Naive B cell (primary cell): ENCODE measurements around the gene DHX34. TPM values are rescaled to one million over a fixed set of nuclear protein-coding genes. Genes with fewer than 3 reads are reported as not detected.
"Not testable (repeated sequence)": the region's sequence is repeated elsewhere in the genome, so short reads cannot be mapped to it uniquely, and the experiment has no call there.

Source experiments
- ATAC-seq, 2 donors: fragments of 150-1000 bp; cut with Tn5 transposase; 2 replicates each; pipeline ENCODE4 v1.10.0; 2021; ENCODE audit warnings: low read depth in 2 of 2, mild to moderate bottlenecking in 2 of 2, moderate library complexity in 2 of 2
- DNase-seq: peaks from one replicate; pipeline ENCODE4 v3.0.0; 2022
- H3K27ac Mint-ChIP-seq, 6 donors: one replicate each; pipeline ENCODE4 v1.8.0; 2020 to 2022; ENCODE audit warnings: mild to moderate bottlenecking in 6 of 6, mixed read lengths in 6 of 6, moderate library complexity in 5 of 6, inconsistent platforms in 2 of 6
- H3K27me3 Mint-ChIP-seq, 3 donors: one replicate each; pipeline ENCODE4 v1.8.0; 2021 to 2022; ENCODE audit warnings: mixed read lengths in 3 of 3, mild to moderate bottlenecking in 1 of 3
- H3K36me3 Mint-ChIP-seq, 2 donors: one replicate each; pipeline ENCODE4 v1.8.0; 2020 to 2022; ENCODE audit warnings: mixed read lengths in 2 of 2, inconsistent platforms in 1 of 2, mild to moderate bottlenecking in 1 of 2
- H3K4me1 Mint-ChIP-seq, 3 donors: one replicate each; pipeline ENCODE4 v1.8.0; 2020 to 2022; ENCODE audit warnings: mixed read lengths in 3 of 3, inconsistent platforms in 1 of 3, mild to moderate bottlenecking in 1 of 3, moderate library complexity in 1 of 3
- H3K4me3 Mint-ChIP-seq, 8 donors: one replicate each; pipeline ENCODE4 v1.8.0; 2020 to 2022; ENCODE audit warnings: mild to moderate bottlenecking in 8 of 8, mixed read lengths in 8 of 8, moderate library complexity in 8 of 8, inconsistent platforms in 2 of 8
- H3K9me3 Mint-ChIP-seq, 7 donors: one replicate each; pipeline ENCODE4 v1.8.0; 2020 to 2022; ENCODE audit warnings: mixed read lengths in 7 of 7, mild to moderate bottlenecking in 5 of 7, inconsistent platforms in 2 of 7, moderate library complexity in 1 of 7
- polyA plus RNA-seq, 6 donors: library from polyadenylated mRNA; unstranded; fragments of 300-500 nt; fragmentation: Illumina TruSeq; gene quantifications; one replicate each; pipeline ENCODE4 v1.2.3, GENCODE V29; 2021; ENCODE audit warnings: low read depth in 6 of 6

The DHX34 gene
- polyA plus RNA-seq, 6 donors from 2014 or later = 3.0 to 13.3 (median 4.1) TPM; not detected in 1

DNA sequence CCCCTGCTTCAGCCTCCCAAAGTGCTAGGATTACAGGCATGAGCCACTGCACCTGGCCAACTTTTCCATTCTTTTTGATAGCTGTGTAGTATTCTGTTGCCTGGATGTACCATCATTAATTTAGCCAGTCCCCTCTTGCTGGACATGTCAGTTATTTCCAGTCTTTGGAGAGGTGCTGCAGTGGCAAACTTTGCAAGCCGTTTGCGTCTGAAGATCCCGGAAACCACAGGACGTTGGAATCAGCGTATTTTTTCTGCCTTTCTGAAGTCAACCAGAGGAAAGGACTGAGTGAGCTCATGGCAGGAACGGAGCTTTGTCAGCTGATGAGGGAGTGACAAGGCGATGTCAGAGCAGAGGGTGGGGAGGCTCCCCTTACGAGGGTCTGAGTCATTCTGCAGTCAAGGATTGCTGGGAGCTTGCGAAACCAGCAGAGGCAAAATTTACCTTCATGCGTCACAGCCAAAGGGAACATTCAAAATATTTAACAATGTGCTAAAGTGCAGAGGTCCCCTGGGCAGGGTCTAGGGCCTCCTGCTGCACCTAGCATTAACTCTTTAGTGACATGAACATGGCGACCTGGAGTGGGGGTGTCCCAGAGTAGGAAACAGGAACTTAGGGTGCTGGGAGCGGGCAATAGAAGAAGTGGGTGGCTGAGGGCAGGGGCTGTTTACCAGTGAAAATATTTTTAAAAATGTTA, 33.8 kb upstream of the DHX34 start:
- no peak for DNase-seq
- Mint-ChIP-seq H3K27ac (peak overlapping the region in 2 of 6 donors; percentile 32 to 72), H3K4me1 (no peaks in the 10 kb centered on the region), H3K4me3 (peak overlapping the region in 1 of 8 donors; percentile 69), H3K27me3 (peaks cover 25 to 44% (median 34%) of the 10 kb centered on the region in 3 donors), H3K9me3 (peaks cover 0 to 11% (median 2%) of the 10 kb centered on the region in 7 donors), H3K36me3 (no peaks in the 10 kb centered on the region)
- ATAC-seq = no peak

DNA sequence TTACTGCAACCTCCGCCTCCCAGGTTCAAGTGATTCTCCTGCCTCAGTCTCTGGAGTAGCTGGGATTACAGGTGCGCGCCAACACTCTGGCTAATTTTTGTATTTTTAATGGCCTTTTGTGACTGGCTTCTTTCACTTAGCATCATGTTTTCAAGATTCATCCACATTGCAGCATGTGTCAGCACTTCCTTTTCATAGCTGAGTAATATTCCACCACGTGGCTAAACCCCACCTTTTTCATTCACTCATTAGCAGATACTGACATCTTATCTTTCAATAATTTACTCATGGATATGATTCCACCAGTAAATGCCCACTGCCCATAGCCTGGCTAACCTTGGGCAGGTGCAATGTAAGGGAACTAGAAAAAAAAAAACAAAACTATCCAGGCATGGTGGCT, 32.6 kb upstream of the DHX34 start:
- H3K4me1 Mint-ChIP-seq = no peaks in the 10 kb centered on the region
- H3K27me3 Mint-ChIP-seq = peaks cover 27 to 46% (median 33%) of the 10 kb centered on the region in 3 donors
- H3K27ac Mint-ChIP-seq = no peak overlapping the region
- no peak overlapping the region for H3K4me3 Mint-ChIP-seq
- peaks cover 0 to 11% (median 2%) of the 10 kb centered on the region in 7 donors for H3K9me3 Mint-ChIP-seq
- no peaks in the 10 kb centered on the region for H3K36me3 Mint-ChIP-seq
- ATAC-seq (no peak), DNase-seq (no peak)

GRCh38 chr19:47319923-47320871, 28.9 kb upstream of the DHX34 start:
- DNase-seq (no peak), ATAC-seq (no peak)
- Mint-ChIP-seq H3K27me3 (peaks cover 23 to 55% (median 50%) of the 10 kb centered on the region in 3 donors), H3K36me3 (no peaks in the 10 kb centered on the region), H3K9me3 (peaks cover 0 to 9% (median 0%) of the 10 kb centered on the region in 7 donors), H3K4me1 (peaks cover 0 to 5% (median 0%) of the 10 kb centered on the region in 3 donors), H3K27ac (peak overlapping the region in 1 of 6 donors; percentile 52), H3K4me3 (no peak overlapping the region)

- ATAC-seq (no peak), DNase-seq (no peak)
- Mint-ChIP-seq H3K27ac (peak overlapping the region in 1 of 6 donors; percentile 65), H3K4me1 (peaks cover 0 to 5% (median 0%) of the 10 kb centered on the region in 3 donors), H3K9me3 (no peaks in the 10 kb centered on the region), H3K4me3 (no peak overlapping the region), H3K36me3 (no peaks in the 10 kb centered on the region), H3K27me3 (peaks cover 22 to 47% (median 41%) of the 10 kb centered on the region in 3 donors)
These were observed 27.5 kb upstream of the DHX34 start for GRCh38 chr19:47321630-47322029.

- Mint-ChIP-seq H3K4me3 (no peak overlapping the region), H3K9me3 (no peaks in the 10 kb centered on the region), H3K4me1 (peaks cover 0 to 5% (median 0%) of the 10 kb centered on the region in 3 donors), H3K36me3 (no peaks in the 10 kb centered on the region), H3K27ac (no peak overlapping the region), H3K27me3 (peaks cover 22 to 49% (median 41%) of the 10 kb centered on the region in 3 donors)
- ATAC-seq (no peak), DNase-seq (no peak)
These were observed 27.1 kb upstream of the DHX34 start for GRCh38 chr19:47322058-47322457.

DNA sequence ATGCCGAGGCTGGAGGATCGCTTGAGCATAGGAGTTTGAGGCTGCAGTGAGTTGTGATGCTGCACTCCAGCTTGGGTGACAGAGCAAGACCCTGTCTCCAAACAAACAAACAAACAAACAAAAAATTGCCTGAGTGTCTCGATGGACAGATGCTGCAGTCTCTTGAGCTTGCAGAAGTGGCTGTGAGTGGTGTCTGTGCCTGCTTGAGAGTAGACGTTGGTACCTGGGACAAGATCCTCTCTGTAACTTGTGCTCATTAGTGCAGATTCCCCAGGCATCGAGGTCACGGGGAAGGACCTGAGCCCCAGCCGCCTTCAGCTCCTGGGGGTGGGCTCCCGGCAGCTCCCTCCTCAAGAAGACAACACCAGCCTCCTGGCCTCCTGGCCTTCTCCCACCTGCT, 25.7 kb upstream of the DHX34 start:
- no peaks in the 10 kb centered on the region for H3K9me3 Mint-ChIP-seq
- no peak overlapping the region for H3K27ac Mint-ChIP-seq
- peaks cover 22 to 54% (median 41%) of the 10 kb centered on the region in 3 donors for H3K27me3 Mint-ChIP-seq
- H3K4me1 Mint-ChIP-seq = peaks cover 0 to 5% (median 0%) of the 10 kb centered on the region in 3 donors
- H3K36me3 Mint-ChIP-seq = no peaks in the 10 kb centered on the region
- DNase-seq (no peak), ATAC-seq (no peak)
- H3K4me3 Mint-ChIP-seq = no peak overlapping the region

- H3K36me3 Mint-ChIP-seq = no peaks in the 10 kb centered on the region
- ATAC-seq = no peak
- peaks cover 22 to 54% (median 39%) of the 10 kb centered on the region in 3 donors for H3K27me3 Mint-ChIP-seq
These were observed 25.2 kb upstream of the DHX34 start for GRCh38 chr19:47323872-47324271.

GRCh38 chr19:47324502-47324901, 24.6 kb upstream of the DHX34 start:
- H3K36me3 Mint-ChIP-seq = no peaks in the 10 kb centered on the region
- no peak overlapping the region for H3K27ac Mint-ChIP-seq
- ATAC-seq (no peak), DNase-seq (no peak)
- no peaks in the 10 kb centered on the region for H3K9me3 Mint-ChIP-seq
- H3K4me3 Mint-ChIP-seq = no peak overlapping the region
- peaks cover 22 to 54% (median 33%) of the 10 kb centered on the region in 3 donors for H3K27me3 Mint-ChIP-seq
- peaks cover 0 to 5% (median 0%) of the 10 kb centered on the region in 3 donors for H3K4me1 Mint-ChIP-seq

More at GRCh38 chr19:47323872-47324271, 25.2 kb upstream of the DHX34 start:
- Mint-ChIP-seq H3K9me3 (no peaks in the 10 kb centered on the region), H3K4me3 (no peak overlapping the region), H3K4me1 (peaks cover 0 to 5% (median 0%) of the 10 kb centered on the region in 3 donors), H3K27ac (no peak overlapping the region)
- no peak for DNase-seq

DNA sequence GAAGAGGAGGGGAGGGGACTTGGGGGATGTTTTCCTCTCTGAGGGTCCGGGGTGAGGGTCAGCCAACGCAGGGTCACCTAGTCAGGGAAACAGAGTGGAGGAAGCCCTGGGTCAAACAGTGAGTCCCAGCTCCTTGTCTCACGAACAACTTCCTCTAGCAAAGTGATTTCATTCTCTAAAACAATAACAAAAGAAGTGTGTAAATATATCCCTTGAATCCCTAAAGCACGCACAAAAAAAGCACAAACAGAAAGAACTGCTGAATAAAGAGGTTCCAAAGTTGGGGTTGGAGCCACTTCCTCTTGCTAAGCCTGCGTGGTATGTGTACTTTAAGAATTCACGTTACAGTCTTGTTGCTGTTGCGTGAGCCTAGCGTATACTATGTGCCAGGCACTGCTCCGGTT, 18.6 kb upstream of the DHX34 start:
- no peak for DNase-seq
- H3K27ac Mint-ChIP-seq = no peak overlapping the region
- no peaks in the 10 kb centered on the region for H3K4me1 Mint-ChIP-seq
- H3K9me3 Mint-ChIP-seq = no peaks in the 10 kb centered on the region
- no peak for ATAC-seq
- H3K36me3 Mint-ChIP-seq = no peaks in the 10 kb centered on the region
- H3K27me3 Mint-ChIP-seq = peaks cover 6 to 25% (median 11%) of the 10 kb centered on the region in 3 donors
- no peak overlapping the region for H3K4me3 Mint-ChIP-seq

GRCh38 chr19:47331490-47331889, 17.6 kb upstream of the DHX34 start:
- Mint-ChIP-seq H3K27me3 (peaks cover 4 to 19% (median 11%) of the 10 kb centered on the region in 3 donors), H3K4me1 (peaks cover 2 to 3% (median 2%) of the 10 kb centered on the region in 3 donors), H3K4me3 (no peak overlapping the region), H3K27ac (no peak overlapping the region), H3K9me3 (no peaks in the 10 kb centered on the region), H3K36me3 (no peaks in the 10 kb centered on the region)
- DNase-seq (no peak), ATAC-seq (no peak)

GRCh38 chr19:47331931-47332547, 17.1 kb upstream of the DHX34 start, which contains the start of gene C5AR2:
Gene C5AR2, plus strand, starts transcription at chr19:47332175. Its CDS starts 8,625 bp downstream, at chr19:47340800.
- Mint-ChIP-seq H3K4me1 (peaks cover 5 to 6% (median 6%) of the 10 kb centered on the region in 3 donors), H3K27ac (peak within 1 kb of the TSS in 1 of 6 donors; percentile 10), H3K4me3 (no peak within 1 kb of the TSS)

GRCh38 chr19:47336765-47337718, 12.1 kb upstream of the DHX34 start:
- H3K9me3 Mint-ChIP-seq, H3K4me1 Mint-ChIP-seq, H3K27ac Mint-ChIP-seq, DNase-seq, H3K36me3 Mint-ChIP-seq: not testable (repeated sequence)
- Mint-ChIP-seq H3K27me3 (peaks cover 10 to 29% (median 26%) of the 10 kb centered on the region in 3 donors), H3K4me3 (peak overlapping the region in 1 of 8 donors; percentile 4)
- peak; percentile 48 to 63 for ATAC-seq

More at GRCh38 chr19:47331931-47332547, 17.1 kb upstream of the DHX34 start, which contains the start of gene C5AR2:
- no peaks in the 10 kb centered on the region for H3K36me3 Mint-ChIP-seq
- ATAC-seq (no peak), DNase-seq (no peak)
- H3K9me3 Mint-ChIP-seq = no peaks in the 10 kb centered on the region
- peaks cover 4 to 14% (median 11%) of the 10 kb centered on the region in 3 donors for H3K27me3 Mint-ChIP-seq
